ENCODE data around the gene PRPF8. TPM values are rescaled to one million over a fixed set of nuclear protein-coding genes. Genes with fewer than 3 reads are reported as not detected.
"Not testable (repeated sequence)": the region's sequence is repeated elsewhere in the genome, so short reads cannot be mapped to it uniquely, and the experiment has no call there.

The PRPF8 gene
- total RNA-seq, 4 donors from 2014 or later: 186 to 341 (median 220) TPM

DNA sequence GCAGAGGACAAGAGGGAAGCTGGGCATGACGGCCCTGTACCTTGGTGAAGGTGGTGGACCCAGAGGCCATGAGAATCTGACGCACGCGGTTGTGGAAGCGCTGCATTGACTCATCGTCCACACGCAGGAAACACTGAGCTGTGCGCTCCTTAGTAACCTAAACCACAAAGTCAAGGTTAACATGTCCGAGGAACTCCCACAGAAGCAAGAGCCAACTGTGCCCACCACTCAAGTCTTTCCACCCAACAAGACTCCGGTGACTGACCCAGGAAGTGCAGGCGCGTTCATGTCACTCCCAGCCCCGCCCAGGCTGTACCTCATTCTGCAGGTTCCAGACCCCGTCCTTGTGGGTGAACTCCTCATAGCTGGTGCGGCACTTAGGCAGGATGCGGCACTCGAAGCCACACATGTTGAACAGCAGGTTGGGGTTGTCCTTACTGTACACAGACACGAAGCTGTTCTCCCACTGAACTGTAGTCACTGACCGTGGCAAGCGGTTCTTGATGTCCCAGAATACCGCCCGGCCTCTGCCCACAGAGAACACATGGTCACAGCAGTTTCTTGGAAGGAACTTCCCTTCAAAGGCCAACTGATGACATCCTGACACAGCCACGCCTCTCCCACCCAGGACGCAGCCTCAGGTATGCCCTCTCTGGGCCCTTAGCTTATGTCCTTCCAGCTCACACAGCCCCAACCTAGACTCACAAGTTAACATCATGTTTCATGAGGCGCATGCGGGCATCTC lies 11.5 kb downstream of the PRPF8 start:
- DNase-seq (ENCODE audit: low spot score in 2 of 2): no peak
- TF ChIP-seq POLR2AphosphoS5 (IDR thresholded peaks at IDR 0.05) (no peak), EP300 (IDR thresholded peaks at IDR 0.05) (no peak), POLR2A (IDR thresholded peaks at IDR 0.05) (no peak)
- TF ChIP-seq, protein P1, sequence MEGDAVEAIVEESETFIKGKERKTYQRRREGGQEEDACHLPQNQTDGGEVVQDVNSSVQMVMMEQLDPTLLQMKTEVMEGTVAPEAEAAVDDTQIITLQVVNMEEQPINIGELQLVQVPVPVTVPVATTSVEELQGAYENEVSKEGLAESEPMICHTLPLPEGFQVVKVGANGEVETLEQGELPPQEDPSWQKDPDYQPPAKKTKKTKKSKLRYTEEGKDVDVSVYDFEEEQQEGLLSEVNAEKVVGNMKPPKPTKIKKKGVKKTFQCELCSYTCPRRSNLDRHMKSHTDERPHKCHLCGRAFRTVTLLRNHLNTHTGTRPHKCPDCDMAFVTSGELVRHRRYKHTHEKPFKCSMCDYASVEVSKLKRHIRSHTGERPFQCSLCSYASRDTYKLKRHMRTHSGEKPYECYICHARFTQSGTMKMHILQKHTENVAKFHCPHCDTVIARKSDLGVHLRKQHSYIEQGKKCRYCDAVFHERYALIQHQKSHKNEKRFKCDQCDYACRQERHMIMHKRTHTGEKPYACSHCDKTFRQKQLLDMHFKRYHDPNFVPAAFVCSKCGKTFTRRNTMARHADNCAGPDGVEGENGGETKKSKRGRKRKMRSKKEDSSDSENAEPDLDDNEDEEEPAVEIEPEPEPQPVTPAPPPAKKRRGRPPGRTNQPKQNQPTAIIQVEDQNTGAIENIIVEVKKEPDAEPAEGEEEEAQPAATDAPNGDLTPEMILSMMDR (IDR thresholded peaks at IDR 0.05): no peak
- Histone ChIP-seq H3K4me1 (no peaks in the 10 kb centered on the region), H3K27me3 (no peaks in the 10 kb centered on the region), H3K36me3 (peaks cover 96% of the 10 kb centered on the region), H3K4me3 (no peak overlapping the region), H3K27ac (no peak overlapping the region), H3K9me3 (no peaks in the 10 kb centered on the region)
- WGBS: 89% methylated on average over 22 of the region's 26 CpGs

- DNase-seq (ENCODE audit: low spot score in 2 of 2); H3K9me3 ChIP-seq; H3K4me3 ChIP-seq; H3K27me3 ChIP-seq; H3K27ac ChIP-seq; H3K4me1 ChIP-seq: not testable (repeated sequence)
- peaks cover 91% of the 10 kb centered on the region for H3K36me3 ChIP-seq
- WGBS: 90% methylated on average over 5 of the region's 5 CpGs
These were observed 20.7 kb downstream of the PRPF8 start for GRCh38 chr17:1663934-1664333.

- no peak for DNase-seq (ENCODE audit: low spot score in 2 of 2)
- H3K9me3 ChIP-seq: no peaks in the 10 kb centered on the region
- no peaks in the 10 kb centered on the region for H3K4me1 ChIP-seq
- TF ChIP-seq, protein P1 (IDR thresholded peaks at IDR 0.05): no peak
- TF ChIP-seq EP300 (IDR thresholded peaks at IDR 0.05) (no peak), POLR2A (IDR thresholded peaks at IDR 0.05) (no peak)
- WGBS: 95% methylated on average over 11 of the region's 12 CpGs
- H3K4me3 ChIP-seq: no peak overlapping the region
- peaks cover 96% of the 10 kb centered on the region for H3K36me3 ChIP-seq
- no peaks in the 10 kb centered on the region for H3K27me3 ChIP-seq
- no peak overlapping the region for H3K27ac ChIP-seq
These were observed 23.6 kb downstream of the PRPF8 start for GRCh38 chr17:1661045-1661444.

DNA sequence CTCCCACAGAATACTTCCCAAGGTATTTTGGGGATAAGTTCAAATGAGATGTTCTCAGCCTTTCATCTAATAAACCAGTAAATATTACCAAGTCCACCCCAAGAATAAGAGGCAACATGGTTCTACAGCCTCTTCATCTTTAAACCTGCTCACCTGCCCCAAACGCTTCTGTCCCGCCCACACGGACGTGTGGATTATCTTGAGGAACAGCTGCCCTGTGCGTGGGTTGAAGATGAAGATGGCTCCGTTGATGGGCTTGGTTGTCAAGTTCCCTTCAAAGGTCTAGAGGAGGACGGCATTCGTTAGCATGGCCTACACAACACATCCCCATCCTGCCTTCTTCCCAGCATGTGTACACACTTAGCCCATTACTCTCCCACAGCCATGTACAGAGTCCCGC lies 26.6 kb downstream of the PRPF8 start:
- TF ChIP-seq EP300 (IDR thresholded peaks at IDR 0.05): no peak
- TF ChIP-seq POLR2AphosphoS5 (IDR thresholded peaks at IDR 0.05): no peak
- TF ChIP-seq, protein P1 (IDR thresholded peaks at IDR 0.05): no peak
- TF ChIP-seq POLR2A (IDR thresholded peaks at IDR 0.05): no peak
- Histone ChIP-seq H3K27me3 (no peaks in the 10 kb centered on the region), H3K36me3 (peaks cover 100% of the 10 kb centered on the region), H3K4me3 (no peak overlapping the region), H3K27ac (no peak overlapping the region), H3K9me3 (no peaks in the 10 kb centered on the region), H3K4me1 (no peaks in the 10 kb centered on the region)
- 93% methylated on average over 9 of the region's 9 CpGs for WGBS
- DNase-seq (ENCODE audit: low spot score in 2 of 2): no peak

DNA sequence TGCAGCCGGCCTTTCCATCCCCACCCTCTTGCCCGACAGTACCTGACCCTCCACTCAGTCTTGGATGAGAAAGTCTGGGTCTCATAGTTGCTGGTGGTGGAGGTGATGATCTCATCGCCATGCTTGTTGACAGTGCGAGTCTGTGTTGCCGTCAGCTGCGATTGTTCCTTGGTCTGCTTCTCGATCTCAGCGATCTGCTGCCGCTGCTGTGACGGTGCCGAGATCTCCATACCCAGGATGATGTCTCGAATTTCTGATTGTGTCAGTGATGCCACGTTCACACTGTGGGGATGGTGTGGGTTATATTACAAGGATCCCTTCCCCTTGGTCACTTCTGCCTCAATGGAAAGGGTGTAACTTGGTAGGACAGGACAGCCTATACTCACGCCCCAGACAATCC lies 30.9 kb downstream of the PRPF8 start:
- Histone ChIP-seq H3K9me3 (no peaks in the 10 kb centered on the region), H3K4me3 (no peak overlapping the region), H3K36me3 (peaks cover 84% of the 10 kb centered on the region), H3K4me1 (peaks cover 17% of the 10 kb centered on the region), H3K27ac (no peak overlapping the region), H3K27me3 (no peaks in the 10 kb centered on the region)
- DNase-seq (ENCODE audit: low spot score in 2 of 2): no peak
- TF ChIP-seq, protein P1 (IDR thresholded peaks at IDR 0.05): no peak
- TF ChIP-seq EP300 (IDR thresholded peaks at IDR 0.05) (no peak), POLR2AphosphoS5 (IDR thresholded peaks at IDR 0.05) (no peak), POLR2A (IDR thresholded peaks at IDR 0.05) (no peak)
- 94% methylated on average over 14 of the region's 14 CpGs for WGBS

DNA sequence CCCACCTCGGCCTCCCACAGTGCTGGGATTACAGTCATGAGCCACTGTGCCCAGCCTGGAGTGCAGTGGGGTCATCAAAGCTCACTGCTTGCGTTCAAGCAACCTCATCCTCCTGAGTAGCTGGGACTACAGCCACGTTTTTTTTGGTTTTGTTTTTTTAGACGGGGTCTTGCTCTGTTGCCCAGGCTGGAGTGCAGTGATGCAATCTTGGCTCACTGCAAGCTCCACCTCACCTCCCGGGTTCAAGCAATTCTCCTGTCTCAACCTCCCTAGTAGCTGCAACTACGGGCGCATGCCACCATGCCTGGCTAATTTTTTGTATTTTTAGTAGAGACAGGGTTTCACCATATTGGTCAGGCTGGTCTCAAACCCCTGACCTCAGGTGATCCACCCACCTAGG lies 31.9 kb downstream of the PRPF8 start:
- not testable (repeated sequence) for DNase-seq (ENCODE audit: low spot score in 2 of 2); H3K27me3 ChIP-seq; H3K9me3 ChIP-seq; H3K27ac ChIP-seq; H3K4me3 ChIP-seq
- Histone ChIP-seq H3K36me3 (peaks cover 74% of the 10 kb centered on the region), H3K4me1 (peaks cover 26% of the 10 kb centered on the region)
- 89% methylated on average over 7 of the region's 7 CpGs for WGBS
